ENCODE results near the gene DMWD.

The DMWD gene

GRCh38 chr19:45785097-45785496, 7.5 kb downstream of the DMWD start:
- Histone ChIP-seq H3K4me3 (ENCODE audit: low read depth in 1 of 2, low read length in 2 of 2) (no peak overlapping the region), H3K4me2 (ENCODE audit: insufficient read depth, low read length) (no peak overlapping the region), H4K20me1 (ENCODE audit: insufficient read depth, low read length) (peaks cover 46% of the 10 kb centered on the region), H3K79me2 (ENCODE audit: insufficient read depth, low read length) (peaks cover 2% of the 10 kb centered on the region; the same call in 1 of the 2 replicates), H3K36me3 (ENCODE audit: insufficient read depth, low read length) (peaks cover 47% of the 10 kb centered on the region), H2AFZ (ENCODE audit: low read depth, low read length) (no peak overlapping the region), H3K27ac (ENCODE audit: low read length) (no peak overlapping the region), H3K27me3 (ENCODE audit: insufficient read depth, low read length, poor library complexity) (no peaks in the 10 kb centered on the region), H3K9ac (ENCODE audit: low read depth, low read length) (no peak overlapping the region), H3K9me3 (ENCODE audit: insufficient read depth, low read length, severe bottlenecking) (no peaks in the 10 kb centered on the region), H3K4me1 (ENCODE audit: insufficient read depth, low read length) (no peaks in the 10 kb centered on the region)
- no peak for ATAC-seq (ENCODE audit: insufficient read depth, low read depth)
- TF ChIP-seq CTCF (IDR thresholded peaks at IDR 0.05; ENCODE audit: borderline replicate concordance, extremely low read depth, low read length, poor library complexity, severe bottlenecking) = no peak
- no peak for TF ChIP-seq EZH2 (IDR thresholded peaks at IDR 0.05; ENCODE audit: borderline replicate concordance, low read depth, low read length, severe bottlenecking)
- DNase-seq = no peak

- Histone ChIP-seq H3K27me3 (ENCODE audit: insufficient read depth, low read length, poor library complexity) (no peaks in the 10 kb centered on the region), H3K4me2 (ENCODE audit: insufficient read depth, low read length) (no peak overlapping the region), H3K4me1 (ENCODE audit: insufficient read depth, low read length) (no peaks in the 10 kb centered on the region), H3K27ac (ENCODE audit: low read length) (no peak overlapping the region), H2AFZ (ENCODE audit: low read depth, low read length) (no peak overlapping the region), H3K4me3 (ENCODE audit: low read depth in 1 of 2, low read length in 2 of 2) (no peak overlapping the region), H3K79me2 (ENCODE audit: insufficient read depth, low read length) (peaks cover 2% of the 10 kb centered on the region; the same call in 1 of the 2 replicates), H3K9ac (ENCODE audit: low read depth, low read length) (no peak overlapping the region), H4K20me1 (ENCODE audit: insufficient read depth, low read length) (peaks cover 49% of the 10 kb centered on the region), H3K9me3 (ENCODE audit: insufficient read depth, low read length, severe bottlenecking) (no peaks in the 10 kb centered on the region), H3K36me3 (ENCODE audit: insufficient read depth, low read length) (peaks cover 41% of the 10 kb centered on the region)
- ATAC-seq (ENCODE audit: insufficient read depth, low read depth) (no peak), DNase-seq (no peak)
- no peak for TF ChIP-seq EZH2 (IDR thresholded peaks at IDR 0.05; ENCODE audit: borderline replicate concordance, low read depth, low read length, severe bottlenecking)
- TF ChIP-seq CTCF (IDR thresholded peaks at IDR 0.05; ENCODE audit: borderline replicate concordance, extremely low read depth, low read length, poor library complexity, severe bottlenecking) = no peak
Measured at GRCh38 chr19:45784096-45784495, 8.5 kb downstream of the DMWD start.

- TF ChIP-seq EZH2 (IDR thresholded peaks at IDR 0.05; ENCODE audit: borderline replicate concordance, low read depth, low read length, severe bottlenecking) (no peak), CTCF (IDR thresholded peaks at IDR 0.05; ENCODE audit: borderline replicate concordance, extremely low read depth, low read length, poor library complexity, severe bottlenecking) (no peak)
- peaks cover 39% of the 10 kb centered on the region for H4K20me1 ChIP-seq (ENCODE audit: insufficient read depth, low read length)
- peaks cover 2% of the 10 kb centered on the region; the same call in 1 of the 2 replicates for H3K79me2 ChIP-seq (ENCODE audit: insufficient read depth, low read length)
- peaks cover 35% of the 10 kb centered on the region for H3K36me3 ChIP-seq (ENCODE audit: insufficient read depth, low read length)
- no peak for ATAC-seq (ENCODE audit: insufficient read depth, low read depth)
- no peak overlapping the region for H2AFZ ChIP-seq (ENCODE audit: low read depth, low read length)
- no peak overlapping the region for H3K27ac ChIP-seq (ENCODE audit: low read length)
- H3K9ac ChIP-seq (ENCODE audit: low read depth, low read length) = no peak overlapping the region
- H3K4me2 ChIP-seq (ENCODE audit: insufficient read depth, low read length) = no peak overlapping the region
- H3K4me1 ChIP-seq (ENCODE audit: insufficient read depth, low read length) = no peaks in the 10 kb centered on the region
- H3K27me3 ChIP-seq (ENCODE audit: insufficient read depth, low read length, poor library complexity) = no peaks in the 10 kb centered on the region
- no peaks in the 10 kb centered on the region for H3K9me3 ChIP-seq (ENCODE audit: insufficient read depth, low read length, severe bottlenecking)
- DNase-seq = no peak
- no peak overlapping the region for H3K4me3 ChIP-seq (ENCODE audit: low read depth in 1 of 2, low read length in 2 of 2)
Measured at GRCh38 chr19:45782820-45783785, 9.5 kb downstream of the DMWD start.
